ENCODE data around the gene FNDC10.

The FNDC10 gene

DNA sequence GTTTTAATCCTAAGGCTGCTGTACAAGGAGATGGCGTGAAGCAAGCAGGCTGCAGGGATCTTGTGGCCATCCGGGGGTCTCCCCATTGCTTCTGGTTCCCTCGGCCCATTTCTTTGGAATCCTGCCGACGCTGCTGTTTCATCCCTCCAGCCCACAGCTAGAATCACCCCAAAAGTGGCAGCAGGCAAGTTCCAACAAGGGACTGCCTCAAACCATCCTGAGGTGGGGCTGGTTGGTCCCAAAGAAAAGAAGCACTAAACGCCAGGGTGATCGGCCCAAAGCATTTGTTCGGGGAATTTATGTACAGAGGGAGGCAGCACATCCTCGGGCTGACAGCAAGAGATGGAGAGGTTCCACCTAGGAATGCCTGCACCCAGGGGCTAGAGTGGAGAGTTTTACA, 10.9 kb upstream of the FNDC10 start:
- H3K36me3 ChIP-seq (ENCODE audit: insufficient read depth, low read depth, low read length), result no peaks in the 10 kb centered on the region
- H3K4me3 ChIP-seq (ENCODE audit: low read length), result no peak overlapping the region
- no peaks in the 10 kb centered on the region for H3K27me3 ChIP-seq (ENCODE audit: insufficient read depth, low read length)
- no peak overlapping the region; the same call in 1 of the 2 replicates for H3K9ac ChIP-seq (ENCODE audit: low read depth, low read length)
- no peak overlapping the region for H3K27ac ChIP-seq (ENCODE audit: low read length)
- no peaks in the 10 kb centered on the region for H3K9me3 ChIP-seq (ENCODE audit: insufficient read depth, low read depth, low read length)
- peaks cover 6% of the 10 kb centered on the region; the same call in 1 of the 2 replicates for H3K4me1 ChIP-seq (ENCODE audit: insufficient read depth, low read length)

DNA sequence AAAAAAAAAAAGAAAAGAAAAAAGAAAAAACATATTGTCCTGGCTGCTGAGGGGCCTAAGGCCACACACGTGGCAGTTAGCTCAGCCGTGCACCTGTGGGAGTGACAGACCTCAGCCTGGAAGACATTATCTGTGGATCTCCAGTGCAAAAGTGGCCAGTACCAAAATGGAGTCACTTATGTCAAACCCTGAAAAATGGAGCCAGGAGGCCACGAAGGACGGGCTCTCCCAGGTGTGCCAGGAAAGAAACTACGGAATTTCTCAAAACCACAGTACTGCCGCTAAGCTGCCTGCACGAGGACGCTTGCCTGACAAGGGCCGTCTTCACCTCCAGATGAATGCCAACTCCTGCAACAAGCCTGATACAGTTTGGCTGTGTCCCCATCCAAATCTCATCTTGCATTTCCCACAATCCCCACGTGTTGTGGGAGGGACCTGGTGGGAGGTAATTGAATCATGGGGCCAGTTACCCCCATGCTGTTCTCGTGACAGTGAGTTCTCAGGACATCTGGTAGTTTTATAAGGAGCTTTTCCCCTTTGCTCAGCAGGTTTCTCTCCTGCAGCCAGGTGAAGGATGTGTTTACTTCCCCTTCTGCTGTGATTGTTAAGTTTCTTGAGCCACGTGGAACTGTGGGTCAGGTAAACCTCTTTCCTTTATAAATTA, 10.0 kb upstream of the FNDC10 start:
- no peak overlapping the region for H3K9ac ChIP-seq (ENCODE audit: low read depth, low read length)
- H3K4me1 ChIP-seq (ENCODE audit: insufficient read depth, low read length), result peaks cover 6% of the 10 kb centered on the region; the same call in 1 of the 2 replicates
- no peaks in the 10 kb centered on the region for H3K27me3 ChIP-seq (ENCODE audit: insufficient read depth, low read length)
- no peaks in the 10 kb centered on the region for H3K36me3 ChIP-seq (ENCODE audit: insufficient read depth, low read depth, low read length)
- no peaks in the 10 kb centered on the region for H3K9me3 ChIP-seq (ENCODE audit: insufficient read depth, low read depth, low read length)
- no peak overlapping the region for H3K27ac ChIP-seq (ENCODE audit: low read length)
- H3K4me3 ChIP-seq (ENCODE audit: low read length), result no peak overlapping the region

DNA sequence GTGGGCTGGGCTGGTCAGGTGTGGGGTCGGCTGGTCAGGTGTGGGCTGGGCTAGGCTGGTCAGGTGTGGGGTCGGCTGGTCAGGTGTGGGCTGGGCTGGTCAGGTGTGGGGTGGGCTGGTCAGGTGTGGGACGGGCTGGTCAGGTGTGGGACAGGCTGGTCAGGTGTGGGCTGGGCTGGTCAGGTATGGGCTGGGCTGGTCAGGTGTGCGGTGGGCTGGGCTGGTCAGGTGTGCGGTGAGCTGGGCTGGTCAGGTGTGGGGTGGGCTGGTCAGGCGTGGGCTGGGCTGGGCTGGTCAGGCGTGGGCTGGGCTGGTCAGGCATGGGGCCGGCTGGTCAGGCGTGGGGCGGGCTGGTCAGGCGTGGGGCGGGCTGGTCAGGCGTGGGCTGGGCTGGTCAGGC, 6.3 kb upstream of the FNDC10 start:
- H3K4me3 ChIP-seq (ENCODE audit: low read length), result no peak overlapping the region
- no peaks in the 10 kb centered on the region for H3K4me1 ChIP-seq (ENCODE audit: insufficient read depth, low read length)
- peaks cover 30% of the 10 kb centered on the region for H3K27me3 ChIP-seq (ENCODE audit: insufficient read depth, low read length)
- H3K36me3 ChIP-seq (ENCODE audit: insufficient read depth, low read depth, low read length), result no peaks in the 10 kb centered on the region
- H3K27ac ChIP-seq (ENCODE audit: low read length), result no peak overlapping the region
- no peaks in the 10 kb centered on the region for H3K9me3 ChIP-seq (ENCODE audit: insufficient read depth, low read depth, low read length)
- H3K9ac ChIP-seq (ENCODE audit: low read depth, low read length), result no peak overlapping the region

DNA sequence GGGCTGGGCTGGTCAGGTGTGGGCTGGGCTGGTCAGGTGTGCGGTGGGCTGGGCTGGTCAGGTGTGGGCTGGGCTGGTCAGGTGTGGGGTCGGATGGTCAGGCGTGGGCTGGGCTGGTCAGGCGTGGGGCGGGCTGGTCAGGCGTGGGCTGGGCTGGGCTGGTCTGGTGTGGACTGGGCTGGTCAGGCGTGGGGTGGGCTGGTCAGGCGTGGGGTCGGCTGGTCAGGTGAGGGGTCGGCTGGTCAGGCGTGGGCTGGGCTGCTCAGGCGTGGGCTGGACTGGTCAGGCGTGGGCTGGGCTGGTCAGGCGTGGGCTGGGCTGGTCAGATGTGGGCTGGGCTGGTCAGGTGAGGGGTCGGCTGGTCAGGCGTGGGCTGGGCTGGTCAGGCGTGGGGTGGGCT, 5.8 kb upstream of the FNDC10 start:
- H3K36me3 ChIP-seq (ENCODE audit: insufficient read depth, low read depth, low read length), result no peaks in the 10 kb centered on the region
- H3K9ac ChIP-seq (ENCODE audit: low read depth, low read length), result no peak overlapping the region
- H3K9me3 ChIP-seq (ENCODE audit: insufficient read depth, low read depth, low read length), result no peaks in the 10 kb centered on the region
- H3K27ac ChIP-seq (ENCODE audit: low read length), result no peak overlapping the region
- H3K27me3 ChIP-seq (ENCODE audit: insufficient read depth, low read length), result peaks cover 35% of the 10 kb centered on the region
- no peaks in the 10 kb centered on the region for H3K4me1 ChIP-seq (ENCODE audit: insufficient read depth, low read length)
- H3K4me3 ChIP-seq (ENCODE audit: low read length), result no peak overlapping the region

DNA sequence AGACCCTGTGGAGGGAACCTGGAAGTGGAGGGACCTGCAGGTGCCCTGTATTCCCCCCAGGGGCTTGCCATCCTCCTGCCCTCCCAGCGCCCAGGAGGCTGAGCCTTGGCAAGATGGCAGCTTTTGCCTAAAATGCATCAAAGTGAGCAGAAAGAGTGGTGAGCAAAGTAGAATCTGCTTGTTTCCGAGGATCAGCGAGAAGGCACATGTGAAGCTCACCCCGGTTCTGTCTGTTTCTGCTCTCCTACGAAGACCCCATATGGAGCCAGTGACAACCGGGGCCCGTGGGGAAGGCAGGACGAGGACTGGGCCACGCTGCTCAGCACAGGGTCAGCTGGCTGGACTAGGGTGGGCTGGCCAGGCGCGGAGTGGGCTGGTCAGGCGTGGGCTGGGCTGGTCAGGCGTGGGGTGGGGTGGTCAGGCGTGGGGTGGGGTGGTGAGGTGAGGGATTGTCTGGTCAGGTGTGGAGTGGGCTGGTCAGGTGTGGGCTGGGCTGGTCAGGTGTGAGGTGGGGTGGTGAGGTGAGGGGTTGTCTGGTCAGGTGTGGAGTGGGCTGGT, 5.2 kb upstream of the FNDC10 start:
- Histone ChIP-seq H3K4me1 (ENCODE audit: insufficient read depth, low read length) (no peaks in the 10 kb centered on the region), H3K27ac (ENCODE audit: low read length) (no peak overlapping the region), H3K27me3 (ENCODE audit: insufficient read depth, low read length) (peaks cover 42% of the 10 kb centered on the region), H3K9ac (ENCODE audit: low read depth, low read length) (no peak overlapping the region), H3K4me3 (ENCODE audit: low read length) (no peak overlapping the region), H3K9me3 (ENCODE audit: insufficient read depth, low read depth, low read length) (no peaks in the 10 kb centered on the region), H3K36me3 (ENCODE audit: insufficient read depth, low read depth, low read length) (no peaks in the 10 kb centered on the region)

DNA sequence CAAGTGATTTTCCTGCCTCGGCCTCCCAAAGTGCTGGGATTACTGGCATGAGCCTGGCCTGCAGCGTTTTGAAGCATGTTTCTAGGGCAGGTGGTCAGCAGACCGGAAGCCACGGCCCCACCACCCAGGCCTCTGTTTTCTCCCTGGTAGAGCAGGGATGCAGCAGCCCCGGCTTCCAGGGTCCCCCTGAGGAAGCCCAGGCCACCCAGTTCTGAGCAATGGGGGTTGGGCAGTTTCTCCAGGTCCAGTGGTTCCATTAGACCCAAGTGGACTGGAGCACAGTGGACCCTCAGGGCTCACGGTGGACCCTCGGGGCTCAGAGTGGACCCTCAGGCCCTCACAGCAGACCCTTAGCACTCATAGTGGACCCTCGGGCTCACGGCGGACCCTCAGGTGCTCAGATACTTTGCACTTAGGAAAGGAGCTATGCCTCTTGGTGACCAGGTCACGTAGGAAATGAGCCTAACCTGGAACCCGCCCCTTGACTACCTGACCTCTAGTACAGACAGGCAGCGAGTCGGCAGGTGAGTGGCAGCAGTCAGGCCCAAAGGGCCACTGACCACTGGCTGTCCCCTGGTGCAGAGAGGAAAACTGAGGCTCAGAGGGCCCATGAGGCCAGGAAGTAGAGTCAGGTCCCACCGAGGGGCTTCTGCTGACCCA, 4.6 kb upstream of the FNDC10 start:
- no peak overlapping the region for H3K9ac ChIP-seq (ENCODE audit: low read depth, low read length)
- H3K4me1 ChIP-seq (ENCODE audit: insufficient read depth, low read length), result no peaks in the 10 kb centered on the region
- H3K27ac ChIP-seq (ENCODE audit: low read length), result no peak overlapping the region
- no peak overlapping the region for H3K4me3 ChIP-seq (ENCODE audit: low read length)
- H3K27me3 ChIP-seq (ENCODE audit: insufficient read depth, low read length), result peaks cover 42% of the 10 kb centered on the region
- H3K36me3 ChIP-seq (ENCODE audit: insufficient read depth, low read depth, low read length), result no peaks in the 10 kb centered on the region
- no peaks in the 10 kb centered on the region for H3K9me3 ChIP-seq (ENCODE audit: insufficient read depth, low read depth, low read length)

DNA sequence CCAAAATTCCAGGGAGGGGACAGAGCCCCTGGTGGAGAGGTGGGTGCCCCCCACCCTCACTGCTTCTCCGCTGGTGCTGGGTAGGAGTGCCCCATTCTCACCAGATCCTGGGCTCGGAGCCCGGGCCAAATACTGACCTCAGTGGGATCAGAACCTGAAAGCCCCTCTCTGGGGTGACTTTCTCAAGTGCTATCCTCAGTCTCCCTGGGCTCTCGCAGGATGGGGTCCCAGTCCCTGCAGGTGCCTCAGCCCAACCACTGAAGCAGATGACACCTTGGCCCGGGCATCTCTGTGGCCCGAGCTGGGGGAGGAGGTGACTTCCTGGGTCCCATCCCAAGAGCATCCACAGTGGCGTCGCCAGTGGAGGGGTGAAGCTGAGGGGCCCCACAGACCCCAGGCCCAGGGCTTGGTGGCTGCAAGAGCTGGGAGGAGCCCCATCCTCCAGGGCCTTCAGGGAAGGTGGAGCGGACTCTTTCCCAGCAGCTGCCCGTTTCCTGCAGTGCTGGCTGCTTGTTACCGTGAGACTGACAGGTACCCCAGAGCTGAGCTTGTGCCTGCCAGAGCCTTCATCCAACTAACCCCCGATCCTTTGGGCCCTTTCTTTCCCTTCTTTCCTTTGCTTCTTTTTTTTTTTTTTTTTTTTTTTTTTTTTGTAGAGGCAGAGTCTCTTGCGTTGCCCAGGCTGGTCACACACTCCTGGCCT, 3.9 kb upstream of the FNDC10 start:
- peaks cover 49% of the 10 kb centered on the region for H3K27me3 ChIP-seq (ENCODE audit: insufficient read depth, low read length)

DNA sequence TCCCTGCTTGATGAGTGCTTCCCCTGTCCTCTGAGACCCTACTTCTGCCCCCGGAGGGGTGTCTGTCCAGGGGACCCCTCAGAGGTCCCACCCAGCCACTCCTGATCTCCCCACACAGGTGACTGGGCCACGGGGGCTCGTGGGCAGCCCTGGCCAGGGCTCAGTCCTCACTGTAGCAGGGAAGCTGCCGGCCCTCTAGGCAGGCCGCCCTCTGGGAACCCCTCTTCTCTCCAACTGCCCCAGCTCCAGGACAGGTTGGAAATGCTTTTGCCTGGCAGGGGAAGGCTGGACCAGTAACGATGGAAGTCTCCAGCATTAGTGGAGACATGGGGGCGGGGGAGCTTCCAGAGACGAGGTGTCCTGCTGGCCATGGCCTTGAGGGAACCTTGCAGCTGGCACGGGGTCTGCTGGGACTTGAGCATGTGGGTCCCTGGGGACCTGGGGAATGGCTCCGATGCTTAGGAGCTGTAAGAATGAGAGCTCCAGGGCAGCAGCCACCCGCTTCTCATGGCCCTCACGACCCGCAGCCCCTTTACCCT, 3.1 kb upstream of the FNDC10 start:
- no peak overlapping the region for H3K9ac ChIP-seq (ENCODE audit: low read depth, low read length)
- H3K27me3 ChIP-seq (ENCODE audit: insufficient read depth, low read length), result peaks cover 57% of the 10 kb centered on the region
- H3K4me3 ChIP-seq (ENCODE audit: low read length), result no peak overlapping the region
- H3K9me3 ChIP-seq (ENCODE audit: insufficient read depth, low read depth, low read length), result no peaks in the 10 kb centered on the region
- no peaks in the 10 kb centered on the region for H3K4me1 ChIP-seq (ENCODE audit: insufficient read depth, low read length)
- H3K27ac ChIP-seq (ENCODE audit: low read length), result no peak overlapping the region
- H3K36me3 ChIP-seq (ENCODE audit: insufficient read depth, low read depth, low read length), result no peaks in the 10 kb centered on the region

More for the DNA sequence above, 3.9 kb upstream of the FNDC10 start:
- Histone ChIP-seq H3K4me1 (ENCODE audit: insufficient read depth, low read length) (no peaks in the 10 kb centered on the region), H3K9me3 (ENCODE audit: insufficient read depth, low read depth, low read length) (no peaks in the 10 kb centered on the region), H3K27ac (ENCODE audit: low read length) (no peak overlapping the region), H3K36me3 (ENCODE audit: insufficient read depth, low read depth, low read length) (no peaks in the 10 kb centered on the region), H3K9ac (ENCODE audit: low read depth, low read length) (no peak overlapping the region), H3K4me3 (ENCODE audit: low read length) (no peak overlapping the region)

DNA sequence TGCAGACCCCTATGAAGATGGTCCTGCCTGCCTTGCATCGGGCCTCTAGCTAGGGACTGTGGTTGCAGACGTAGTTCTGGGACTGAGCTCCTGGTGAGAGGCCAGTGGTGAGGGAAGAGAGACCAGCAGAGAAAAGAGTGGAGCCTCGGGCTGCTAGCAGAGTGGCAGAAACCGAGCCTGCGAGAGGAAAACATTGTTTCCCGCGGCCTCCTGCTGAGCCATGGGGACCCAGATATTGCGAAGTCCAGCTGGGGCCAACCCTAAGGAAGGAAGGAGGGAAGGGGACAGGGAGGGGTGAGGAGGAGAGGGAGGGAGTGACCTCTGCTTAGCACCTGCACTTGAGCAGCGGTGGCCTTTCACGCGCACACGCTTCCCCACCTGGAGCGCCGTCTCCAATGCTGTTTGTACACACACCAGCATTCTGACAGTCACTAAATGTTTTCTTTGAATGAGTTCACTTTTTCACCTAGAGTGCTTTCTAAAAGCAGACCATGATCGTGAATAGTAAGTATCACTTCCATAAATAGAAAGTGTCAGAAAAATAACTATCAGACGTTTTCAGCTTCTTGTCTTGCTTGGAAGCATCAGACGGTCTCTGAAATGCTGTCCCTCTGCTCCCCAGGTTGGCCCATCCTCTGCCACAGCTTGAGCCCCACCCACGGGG, 2.5 kb upstream of the FNDC10 start:
- H3K4me1 ChIP-seq (ENCODE audit: insufficient read depth, low read length), result no peaks in the 10 kb centered on the region
- no peak overlapping the region for H3K9ac ChIP-seq (ENCODE audit: low read depth, low read length)
- H3K4me3 ChIP-seq (ENCODE audit: low read length), result no peak overlapping the region

DNA sequence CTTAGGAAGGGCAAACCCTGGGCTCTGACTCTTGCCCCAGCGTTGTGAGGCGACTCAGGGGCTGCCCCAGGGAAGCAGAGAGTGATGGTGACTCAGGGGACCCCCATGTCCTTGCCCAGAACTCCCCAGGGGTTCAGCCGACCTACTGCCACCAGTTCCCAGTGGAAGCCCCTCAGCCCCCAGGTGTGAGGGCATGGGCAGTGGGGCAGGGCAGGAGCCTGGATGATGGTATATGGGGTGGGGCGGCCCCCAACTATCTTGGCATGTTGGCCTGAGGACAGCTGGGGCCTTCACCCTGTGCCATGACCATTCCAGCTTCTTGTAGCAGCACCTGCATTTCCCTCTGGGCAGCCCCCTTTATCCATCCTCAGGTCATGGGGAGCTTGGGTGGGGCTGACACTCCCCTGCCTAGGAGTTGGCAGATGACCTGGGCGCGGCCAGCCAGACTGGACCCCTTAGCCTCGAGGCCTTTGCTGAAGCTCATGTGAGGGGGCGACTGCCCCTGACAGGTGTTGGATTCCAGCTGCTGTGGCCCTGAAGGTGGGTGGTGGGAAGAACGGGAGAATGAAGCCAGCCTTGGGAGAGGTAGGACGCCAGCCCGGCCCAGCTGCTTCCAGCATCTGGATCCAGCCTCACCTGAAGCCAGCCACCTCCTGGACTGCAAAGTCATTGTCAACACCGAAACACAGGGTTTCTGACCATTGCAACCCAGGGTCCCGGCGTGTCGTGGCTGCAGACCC, 1.8 kb upstream of the FNDC10 start:
- no peaks in the 10 kb centered on the region for H3K36me3 ChIP-seq (ENCODE audit: insufficient read depth, low read depth, low read length)
- no peak overlapping the region for H3K9ac ChIP-seq (ENCODE audit: low read depth, low read length)
- H3K4me1 ChIP-seq (ENCODE audit: insufficient read depth, low read length), result 0 out of 2 replicates have a peak, but pooled peaks cover 3% of the 10 kb centered on the region
- H3K9me3 ChIP-seq (ENCODE audit: insufficient read depth, low read depth, low read length), result no peaks in the 10 kb centered on the region
- no peak overlapping the region for H3K4me3 ChIP-seq (ENCODE audit: low read length)
- peaks cover 68% of the 10 kb centered on the region for H3K27me3 ChIP-seq (ENCODE audit: insufficient read depth, low read length)
- no peak overlapping the region for H3K27ac ChIP-seq (ENCODE audit: low read length)

More for the DNA sequence above, 2.5 kb upstream of the FNDC10 start:
- Histone ChIP-seq H3K9me3 (ENCODE audit: insufficient read depth, low read depth, low read length) (no peaks in the 10 kb centered on the region), H3K36me3 (ENCODE audit: insufficient read depth, low read depth, low read length) (no peaks in the 10 kb centered on the region), H3K27ac (ENCODE audit: low read length) (no peak overlapping the region), H3K27me3 (ENCODE audit: insufficient read depth, low read length) (peaks cover 63% of the 10 kb centered on the region)
